Kidney (tissue), 14 donors: ENCODE measurements around the gene ZMPSTE24. TPM values are rescaled to one million over a fixed set of nuclear protein-coding genes. Genes with fewer than 3 reads are reported as not detected.

Source experiments
- DNase-seq, 5 donors: peaks; one replicate each; pipeline ENCODE4 v3.0.0-alpha.2; 2013 to 2020
- FAIRE-seq: peaks from 2 replicates; lab custom pipeline; 2012; peaks lifted over from hg19 to GRCh38; lab: Jason Lieb, UNC
- H3K27ac ChIP-seq, 2 donors: one replicate each; pipeline ENCODE4 v1.7.0; 2013; ENCODE audit warnings: low read depth in 2 of 2, low read length in 2 of 2, inconsistent platforms in 1 of 2
- H3K27me3 ChIP-seq: one replicate; pipeline ENCODE4 v1.7.1; 2013; ENCODE audit warnings: low read length, inconsistent platforms; ENCODE audit not compliant: control insufficient read depth, insufficient read depth
- H3K36me3 ChIP-seq, 3 donors: one replicate each; pipeline versions ENCODE4 v1.7.0 to v1.7.1; 2013; ENCODE audit warnings: low read length in 3 of 3, control low read depth in 1 of 3, inconsistent platforms in 1 of 3; ENCODE audit not compliant: insufficient read depth in 3 of 3, control insufficient read depth in 2 of 3
- H3K4me1 ChIP-seq, 3 donors: one replicate each; pipeline versions ENCODE4 v1.7.0 to v1.7.1; 2013; ENCODE audit warnings: low read length in 3 of 3, inconsistent platforms in 1 of 3, low read depth in 1 of 3; ENCODE audit not compliant: control insufficient read depth in 2 of 3, insufficient read depth in 2 of 3
- H3K4me3 ChIP-seq, 3 donors: one replicate each; pipeline versions ENCODE4 v1.7.0 to v1.8.1; 2013; ENCODE audit warnings: low read length in 3 of 3, control low read depth in 1 of 3, inconsistent platforms in 1 of 3
- H3K9ac ChIP-seq, 3 donors: one replicate each; pipeline versions ENCODE4 v1.7.0 to v1.7.1; 2013; ENCODE audit warnings: low read length in 3 of 3, control low read depth in 1 of 3, inconsistent platforms in 1 of 3
- H3K9me3 ChIP-seq, 3 donors: one replicate each; pipeline versions ENCODE4 v1.7.0 to v1.7.1; 2013; ENCODE audit warnings: low read length in 3 of 3, control low read depth in 1 of 3, inconsistent platforms in 1 of 3; ENCODE audit not compliant: control insufficient read depth in 2 of 3, insufficient read depth in 1 of 3
- intact Hi-C: fragments of 100-400 bp; cut with DNase I; formaldehyde crosslinking; loops from one replicate; pipeline ENCODE4 v1.11.1; 2022
- polyA plus RNA-seq: library from polyadenylated mRNA; stranded (reverse); fragments of 350-450 nt; fragmentation: Illumina TruSeq; extraction: RNeasy Lipid Tissue Mini Kit (QIAGEN cat#74804); gene quantifications from one replicate; pipeline ENCODE4 v1.2.3, GENCODE V29; 2014; ENCODE audit warnings: low read depth, low replicate concordance; ENCODE audit not compliant: insufficient read depth
- total RNA-seq: library from RNA; stranded (reverse); fragmentation: NEBNext Ultra II Directional; extraction: Animal tissue kit (Norgen Biotek cat#: 25700); gene quantifications from one replicate; pipeline ENCODE4 v1.2.1, GENCODE V29; 2021
- TF ChIP-seq, protein P1 (sequence below): IDR thresholded peaks from 3 replicates; pipeline ENCODE4 v1.5.1; 2012; ENCODE audit warnings: mild to moderate bottlenecking, moderate library complexity, borderline replicate concordance; ENCODE audit not compliant: insufficient read depth; ENCODE audit errors: extremely low read depth
- donor health status: control.
- donor health status: control.
- donor health status: control.
- donor health status: control.
- donor health status: control.
- donor health status: DM: yes; HTN: yes; CAD: no.
- donor health status: Normal renal cell carcinoma (clear cell type).

The ZMPSTE24 gene
- total and polyA plus RNA-seq, 2 donors from 2014 or later: 31.2 to 42.6 TPM

DNA sequence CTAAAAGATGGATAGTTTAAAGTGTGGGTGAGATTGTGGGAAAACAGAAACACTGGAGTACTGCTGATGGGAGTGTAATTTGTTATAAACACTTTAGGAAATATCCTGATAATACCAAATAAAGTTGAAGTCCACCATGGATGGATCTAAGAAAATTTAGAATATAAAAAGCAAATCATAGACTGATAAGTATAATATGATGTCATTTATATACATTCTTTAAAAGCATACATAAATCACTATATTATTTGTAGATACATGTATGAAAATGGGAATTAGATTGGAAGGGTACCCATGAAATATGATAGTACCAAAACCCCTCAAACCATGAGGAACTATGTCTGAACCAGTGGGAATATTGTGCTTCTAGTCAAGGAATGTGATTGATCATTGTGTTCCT, 7.9 kb downstream of the ZMPSTE24 start:
- TF ChIP-seq, protein P1, sequence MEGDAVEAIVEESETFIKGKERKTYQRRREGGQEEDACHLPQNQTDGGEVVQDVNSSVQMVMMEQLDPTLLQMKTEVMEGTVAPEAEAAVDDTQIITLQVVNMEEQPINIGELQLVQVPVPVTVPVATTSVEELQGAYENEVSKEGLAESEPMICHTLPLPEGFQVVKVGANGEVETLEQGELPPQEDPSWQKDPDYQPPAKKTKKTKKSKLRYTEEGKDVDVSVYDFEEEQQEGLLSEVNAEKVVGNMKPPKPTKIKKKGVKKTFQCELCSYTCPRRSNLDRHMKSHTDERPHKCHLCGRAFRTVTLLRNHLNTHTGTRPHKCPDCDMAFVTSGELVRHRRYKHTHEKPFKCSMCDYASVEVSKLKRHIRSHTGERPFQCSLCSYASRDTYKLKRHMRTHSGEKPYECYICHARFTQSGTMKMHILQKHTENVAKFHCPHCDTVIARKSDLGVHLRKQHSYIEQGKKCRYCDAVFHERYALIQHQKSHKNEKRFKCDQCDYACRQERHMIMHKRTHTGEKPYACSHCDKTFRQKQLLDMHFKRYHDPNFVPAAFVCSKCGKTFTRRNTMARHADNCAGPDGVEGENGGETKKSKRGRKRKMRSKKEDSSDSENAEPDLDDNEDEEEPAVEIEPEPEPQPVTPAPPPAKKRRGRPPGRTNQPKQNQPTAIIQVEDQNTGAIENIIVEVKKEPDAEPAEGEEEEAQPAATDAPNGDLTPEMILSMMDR: no peak
- peaks cover 8 to 29% (median 9%) of the 10 kb centered on the region in 3 donors for H3K36me3 ChIP-seq
- H3K9me3 ChIP-seq: no peaks in the 10 kb centered on the region
- H3K27ac ChIP-seq: no peak overlapping the region
- no peak for DNase-seq
- intact Hi-C loops: no loop called here
- no peak overlapping the region for H3K9ac ChIP-seq
- H3K27me3 ChIP-seq: no peaks in the 10 kb centered on the region
- H3K4me1 ChIP-seq: peaks cover 0 to 6% (median 4%) of the 10 kb centered on the region in 3 donors
- FAIRE-seq: no peak
- no peak overlapping the region for H3K4me3 ChIP-seq

DNA sequence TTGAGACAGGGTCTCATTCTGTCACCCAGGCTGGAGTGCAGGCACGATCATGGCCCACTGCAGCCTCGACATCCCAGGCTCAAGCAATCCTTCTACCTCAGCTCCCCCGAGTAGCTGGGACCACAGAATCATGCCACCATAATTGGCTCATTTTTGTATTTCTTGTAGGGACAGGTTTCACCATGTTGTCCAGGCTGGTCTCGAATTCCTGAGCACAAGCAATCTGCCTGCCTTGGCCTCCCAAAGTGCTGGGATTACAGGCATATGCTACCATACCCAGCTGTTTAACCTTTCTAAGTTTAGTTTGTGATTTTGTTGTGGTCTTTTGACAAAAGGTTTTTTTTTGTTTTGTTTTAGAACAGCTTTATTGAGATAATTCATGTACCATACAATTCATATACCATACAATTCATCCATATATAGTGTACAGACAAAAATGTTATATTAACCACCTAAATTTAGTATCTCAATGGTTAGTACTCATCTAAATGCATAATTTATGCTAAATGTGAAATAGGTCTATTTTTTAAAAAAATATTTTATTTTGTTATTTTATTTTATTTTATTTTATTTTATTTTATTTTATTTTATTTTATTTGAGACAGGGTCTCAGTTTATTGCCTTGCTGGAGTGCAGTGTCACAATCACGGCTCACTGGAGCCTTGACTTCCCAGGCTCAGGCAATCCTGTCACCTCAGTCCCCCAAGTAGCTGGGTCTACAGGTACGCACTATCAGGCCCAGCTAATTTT, 8.9 kb downstream of the ZMPSTE24 start:
- TF ChIP-seq, protein P1: no peak
- peak overlapping the region in 1 of 2 donors; percentile 10 for H3K27ac ChIP-seq
- peaks cover 0 to 6% (median 4%) of the 10 kb centered on the region in 3 donors for H3K4me1 ChIP-seq
- no peak for DNase-seq
- H3K9me3 ChIP-seq: no peaks in the 10 kb centered on the region
- H3K9ac ChIP-seq: no peak overlapping the region
- no peak overlapping the region for H3K4me3 ChIP-seq
- peak; percentile 66 for FAIRE-seq
- H3K36me3 ChIP-seq: peaks cover 6 to 31% (median 9%) of the 10 kb centered on the region in 3 donors
- H3K27me3 ChIP-seq: no peaks in the 10 kb centered on the region
- intact Hi-C loops: no loop called here

DNA sequence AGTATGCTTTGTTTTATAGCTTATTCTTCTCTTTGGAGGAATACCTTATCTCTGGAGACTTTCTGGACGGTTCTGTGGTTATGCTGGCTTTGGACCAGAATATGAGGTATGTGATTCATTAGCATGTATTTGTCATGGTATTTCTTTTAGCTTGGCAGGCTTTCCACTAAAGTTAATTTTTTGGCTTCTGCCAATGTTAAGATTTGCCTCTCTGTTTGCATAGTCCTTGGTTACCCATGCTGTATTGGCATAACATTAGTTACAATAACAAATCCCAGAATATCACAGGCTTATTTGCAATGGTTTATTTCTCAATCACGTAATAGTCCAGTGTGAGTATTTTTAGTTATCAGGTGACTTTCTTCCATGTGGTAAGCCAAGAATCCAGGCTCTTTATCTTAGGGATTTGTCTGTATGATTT, 9.7 kb downstream of the ZMPSTE24 start:
- Histone ChIP-seq H3K9me3 (no peaks in the 10 kb centered on the region), H3K27ac (peak overlapping the region; percentile 9 to 36), H3K27me3 (no peaks in the 10 kb centered on the region), H3K4me1 (peaks cover 0 to 6% (median 4%) of the 10 kb centered on the region in 3 donors), H3K4me3 (no peak overlapping the region), H3K9ac (no peak overlapping the region), H3K36me3 (peaks cover 6 to 31% (median 9%) of the 10 kb centered on the region in 3 donors)
- DNase-seq (no peak), FAIRE-seq (peak; percentile 44)
- TF ChIP-seq, protein P1: no peak
- intact Hi-C loops: no loop called here
